GM12878 (cell line): Measurements from ENCODE around the gene CCDC194. TPM values are rescaled to one million over a fixed set of nuclear protein-coding genes. Genes with fewer than 3 reads are reported as not detected.
A peak's percentile ranks its signal among the peaks of the same experiment; 100 is the strongest.

Experiments used
- ATAC-seq: fragments of 200-7000 bp; cut with Tn5 transposase; 3 replicates; pipeline ENCODE4 v1.9.1; 2020; ENCODE audit warnings: mild to moderate bottlenecking, moderate library complexity
- BruUV-seq: library from RNA; stranded (reverse); fragments of 400-500 nt; replicated peaks from 2 replicates; lab custom pipeline; 2021; lab: Mats Ljungman, UMichigan
- CTCF ChIA-PET: fragments of 300-600 bp; sonication (Branson Sonifier 250); formaldehyde crosslinking; extraction: SDS; loops from one replicate; lab custom pipeline; 2021; ENCODE audit warnings: inconsistent platforms; lab: Yijun Ruan, JAX
- POLR2A ChIA-PET: fragments of 350-600 bp; formaldehyde crosslinking; extraction: SDS; loops from one replicate; lab custom pipeline; 2021; ENCODE audit warnings: inconsistent platforms; lab: Charles Lee
- RAD21 ChIA-PET: fragments of 300-600 bp; sonication (Branson Sonifier 250); formaldehyde crosslinking; loops from one replicate; lab custom pipeline; 2023; ENCODE audit warnings: antibody characterized with exemption; ENCODE audit not compliant: unreplicated experiment; lab: Charles Lee
- SMC1A ChIA-PET: fragments of 300-600 bp; sonication (Branson Sonifier 250); formaldehyde crosslinking; loops from one replicate; lab custom pipeline; 2023; ENCODE audit not compliant: unreplicated experiment, uncharacterized antibody; lab: Charles Lee
- DNase-seq: peaks from one replicate; pipeline ENCODE4 v3.0.0-alpha.2; 2011; ENCODE audit warnings: low read depth, low spot score
- FAIRE-seq: peaks from 3 replicates; lab custom pipeline; 2011; peaks lifted over from hg19 to GRCh38; lab: Jason Lieb, UNC
- H2AFZ ChIP-seq: 2 replicates; pipeline ENCODE4 v1.6.0; 2011; ENCODE audit warnings: low read depth, low read length, control low read depth; ENCODE audit not compliant: control insufficient read depth
- H3K27ac ChIP-seq: 2 replicates; pipeline ENCODE4 v1.5.1; 2011; ENCODE audit warnings: control low read depth; ENCODE audit not compliant: control insufficient read depth, insufficient read depth
- H3K27me3 ChIP-seq, 2 experiments: replicated peaks in 1 of 2; 2 replicates each; pipeline versions ENCODE4 v1.6.0 to v1.6.1; 2011; ENCODE audit warnings: low read length in 1 of 2; ENCODE audit not compliant: control insufficient read depth in 2 of 2, insufficient read depth in 2 of 2
- H3K36me3 ChIP-seq, 2 experiments: 2 replicates each; pipeline ENCODE4 v1.5.1; 2011; ENCODE audit warnings: low read length in 1 of 2; ENCODE audit not compliant: control insufficient read depth in 2 of 2, insufficient read depth in 2 of 2
- H3K4me1 ChIP-seq: 2 replicates; pipeline ENCODE4 v1.6.1; 2011; ENCODE audit warnings: mild to moderate bottlenecking, low read length, moderate library complexity, mixed read lengths; ENCODE audit not compliant: control insufficient read depth, insufficient read depth
- H3K4me2 ChIP-seq: 2 replicates; pipeline ENCODE4 v1.6.0; 2011; ENCODE audit warnings: control low read depth; ENCODE audit not compliant: control insufficient read depth, insufficient read depth
- H3K4me3 ChIP-seq: fragments of 200-600 bp; sonication (generic); 2 replicates; pipeline ENCODE4 v1.5.1; 2016
- H3K79me2 ChIP-seq: 2 replicates; pipeline ENCODE4 v1.6.0; 2011; ENCODE audit warnings: low read length; ENCODE audit not compliant: control insufficient read depth, insufficient read depth
- H3K9ac ChIP-seq: 2 replicates; pipeline ENCODE4 v1.8.0; 2011; ENCODE audit warnings: low read length, control low read depth, mixed read lengths; ENCODE audit not compliant: control insufficient read depth, insufficient read depth
- H3K9me3 ChIP-seq: replicated peaks from 3 replicates; pipeline ENCODE4 v1.5.1; 2011; ENCODE audit warnings: mild to moderate bottlenecking, low read length; ENCODE audit not compliant: control insufficient read depth, insufficient read depth
- H4K20me1 ChIP-seq: 2 replicates; pipeline ENCODE4 v1.6.0; 2011; ENCODE audit not compliant: control insufficient read depth, insufficient read depth
- ASH2L ChIP-seq: fragments of 300-600, 200-600 bp; sonication (generic); IDR thresholded peaks from 2 replicates; pipeline ENCODE4 v1.6.1; 2017; ENCODE audit warnings: low read depth, mild to moderate bottlenecking, borderline replicate concordance
- BACH1 ChIP-seq: fragments of 450-650 bp; IDR thresholded peaks from 2 replicates; pipeline ENCODE4 v1.6.1; 2017; ENCODE audit warnings: mild to moderate bottlenecking, borderline replicate concordance
- CEBPB ChIP-seq, 2 experiments: fragments of 150-350 bp in 1 of 2; IDR thresholded peaks; 2 replicates each; pipeline ENCODE4 v1.6.1; 2012 to 2014; ENCODE audit warnings: low read depth in 2 of 2, low read length in 2 of 2, borderline replicate concordance in 1 of 2, inconsistent platforms in 1 of 2
- EGR1 ChIP-seq, 2 experiments: IDR thresholded peaks; 1 replicate in 1 of 2; 2 replicates in 1 of 2; pipeline ENCODE4 v1.6.1; 2011 to 2012; ENCODE audit warnings: low read depth in 2 of 2, low read length in 2 of 2, borderline replicate concordance in 1 of 2, mild to moderate bottlenecking in 1 of 2, moderate library complexity in 1 of 2
- HDAC2 ChIP-seq: fragments of 200-600 bp; sonication (generic); IDR thresholded peaks from 2 replicates; pipeline ENCODE4 v1.6.1; 2017
- MXI1 ChIP-seq: fragments of 150-350 bp; IDR thresholded peaks from 2 replicates; pipeline ENCODE4 v1.6.1; 2011; ENCODE audit warnings: low read depth, mild to moderate bottlenecking, inconsistent platforms, low read length, improper control_type of control experiment
- STAT1 ChIP-seq: fragments of 450-650 bp; conservative IDR thresholded peaks from 2 replicates; pipeline ENCODE4 v1.6.1; 2014; ENCODE audit warnings: antibody characterized with exemption, mild to moderate bottlenecking
- USF2 ChIP-seq: IDR thresholded peaks from 2 replicates; pipeline ENCODE4 v1.6.1; 2011; ENCODE audit warnings: low read depth, low read length, improper control_type of control experiment, borderline replicate concordance
- WRNIP1 ChIP-seq: IDR thresholded peaks from 2 replicates; pipeline ENCODE4 v1.6.1; 2011; ENCODE audit warnings: low read depth, low read length, improper control_type of control experiment, borderline replicate concordance
- YY1 ChIP-seq: IDR thresholded peaks from 2 replicates; pipeline ENCODE4 v1.6.1; 2011; ENCODE audit warnings: low read depth, mild to moderate bottlenecking, low read length
- WGBS: methylation state at CpG from one replicate; pipeline ENCODE4 v1.1.6; 2016; ENCODE audit warnings: low lambda C conversion rate; ENCODE audit not compliant: insufficient replicate concordance, insufficient coverage; ENCODE audit errors: missing lambda C conversion rate; 5-methylcytosine and 5-hydroxymethylcytosine counted together
- in situ Hi-C: fragments of 300-500 bp; cut with MboI; formaldehyde crosslinking; loops from 9 replicates; pipeline ENCODE4 v1.14.3; 2018; ENCODE audit warnings: mixed read lengths
- intact Hi-C: fragments of 100-400 bp; cut with micrococcal nuclease; formaldehyde crosslinking; loops from one replicate; pipeline ENCODE4 v1.14.2; 2022; ENCODE audit not compliant: unreplicated experiment
- polyA plus RNA-seq, 11 experiments: library from polyadenylated mRNA; depleted of rRNA in 4 of 11; unstranded in 6 of 11; stranded (reverse) in 5 of 11; fragments of >200 nt; fragmentation: Nextera tagmentation in 4 of 11; fragmentation: Illumina TruSeq in 1 of 11; extraction: Ambion mirVana in 4 of 11; extraction: Trizol in 1 of 11; gene quantifications; 1 replicate in 1 of 11; 2 replicates in 10 of 11; pipeline versions ENCODE4 v1.2.1 to v1.2.3, GENCODE V29; 2011 to 2016; ENCODE audit warnings: inconsistent platforms in 2 of 11, missing spikeins in 2 of 11, low read depth in 1 of 11
- total RNA-seq, 4 experiments: library from RNA; depleted of rRNA in 3 of 4; stranded (reverse); fragments of >200 nt in 3 of 4; fragmentation: Illumina TruSeq in 1 of 4; extraction: Trizol in 1 of 4; gene quantifications; 2 replicates each; pipeline versions ENCODE4 v1.2.1 to v1.2.3, GENCODE V29; 2013 to 2021

Gene CCDC194
- total and polyA plus RNA-seq, 10 of the 15 experiments (the other 5 are each of a cell fraction or from before 2014, with no cell fraction given): 0.07 to 3.4 (median 0.97) TPM

- Histone ChIP-seq H3K9me3 (no peaks in the 10 kb centered on the region), H3K27me3 (no peaks in the 10 kb centered on the region), H3K4me2 (peak overlapping the region; percentile 73), H3K4me3 (peak overlapping the region; percentile 83), H3K4me1 (peaks cover 6% of the 10 kb centered on the region), H4K20me1 (no peaks in the 10 kb centered on the region; the same call in 1 of the 2 replicates), H3K36me3 (peaks cover 6 to 12% of the 10 kb centered on the region in 2 experiments), H2AFZ (no peak overlapping the region), H3K9ac (peak overlapping the region; percentile 95), H3K27ac (peak overlapping the region; percentile 99), H3K79me2 (peaks cover 76% of the 10 kb centered on the region)
- no peak for FAIRE-seq
- ChIA-PET CTCF (interaction anchor here (1.2 to 1.9 kb wide), 4 partner anchors 10 to 452 kb away, joined by 3 to 4 read pairs (median 3); no protein-coding TSS in a partner anchor), POLR2A (interaction anchor here (0.6 to 3.6 kb wide), 7 partner anchors 13 to 190 kb away, joined by 3 to 46 read pairs (median 3); partner anchors contain the start of genes ABHD8, ANO8, MRPL34 and MVB12A), SMC1A (interaction anchor here (1.0 to 3.1 kb wide), 2 partner anchors 12 to 59 kb away, joined by 3 to 26 read pairs; partner anchors contain the start of gene MVB12A), RAD21 (interaction anchor here (0.6 to 2.9 kb wide), 2 partner anchors 13 to 443 kb away, joined by 3 to 21 read pairs; partner anchors contain the start of gene MVB12A)
- TF ChIP-seq MXI1 (no peak), STAT1 (no peak), WRNIP1 (0 out of 2 replicates have a peak, but pooled peaks have one; percentile 32), YY1 (no peak), EGR1 (IDR thresholded peaks at IDR 0.05; ENCODE audit: borderline replicate concordance in 1 of 2, low read depth in 2 of 2, low read length in 2 of 2) (no peak), CEBPB (IDR thresholded peaks at IDR 0.05; ENCODE audit: borderline replicate concordance in 1 of 2, low read depth in 2 of 2, low read length in 2 of 2) (no peak), BACH1 (0 out of 2 replicates have a peak, but pooled peaks have one; percentile 9), ASH2L (no peak), USF2 (no peak), HDAC2 (no peak)
- 0% methylated on average over 2 of the region's 2 CpGs for WGBS
- intact Hi-C loops (no loop called here), in situ Hi-C loops (no loop called here)
- DNase-seq: no peak
- no TSS peak for BruUV-seq
- ATAC-seq: no peak
Measured at GRCh38 chr19:17406887-17407196, 12.8 kb upstream of the CCDC194 start.
